Measurements from ENCODE around the gene N4BP3.

DNA sequence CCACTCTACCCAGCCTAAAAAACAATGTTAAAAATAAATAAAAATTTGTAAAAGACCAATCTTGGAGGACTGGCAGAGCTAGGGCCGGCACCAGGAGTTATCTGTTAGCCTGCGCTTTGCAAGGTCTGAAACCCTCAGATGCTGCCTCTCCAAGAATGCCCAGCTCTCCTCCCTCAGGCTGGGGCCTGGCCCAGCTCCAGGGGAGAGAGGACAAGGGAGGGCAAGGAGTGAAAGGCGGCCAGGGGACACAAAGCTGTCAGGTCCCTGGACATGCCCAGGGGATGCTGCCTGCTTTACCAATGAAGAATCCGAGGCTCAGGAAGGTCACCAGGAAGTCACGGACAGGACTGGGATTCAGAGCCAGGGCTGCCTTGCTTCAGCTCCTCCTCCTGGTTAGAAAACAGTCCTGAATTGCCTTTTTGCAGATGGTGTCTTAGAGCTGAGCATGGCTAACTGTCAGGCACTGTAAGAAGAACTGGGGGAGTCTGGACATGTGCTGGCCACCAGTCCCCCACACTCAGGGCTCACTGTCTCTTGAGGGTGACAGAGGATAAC, 5.5 kb upstream of the N4BP3 start:
- TF ChIP-seq NFRKB (IDR thresholded peaks at IDR 0.05) = no peak
- no peak for TF ChIP-seq CTCF (CRISPR knock-in tag; IDR thresholded peaks at IDR 0.05)
- TF ChIP-seq FOXA3 (CRISPR knock-in tag; IDR thresholded peaks at IDR 0.05) = no peak
